Measurements from ENCODE around the gene CEP295NL.
"Not testable (repeated sequence)": the region's sequence is repeated elsewhere in the genome, so short reads cannot be mapped to it uniquely, and the experiment has no call there.

DNA sequence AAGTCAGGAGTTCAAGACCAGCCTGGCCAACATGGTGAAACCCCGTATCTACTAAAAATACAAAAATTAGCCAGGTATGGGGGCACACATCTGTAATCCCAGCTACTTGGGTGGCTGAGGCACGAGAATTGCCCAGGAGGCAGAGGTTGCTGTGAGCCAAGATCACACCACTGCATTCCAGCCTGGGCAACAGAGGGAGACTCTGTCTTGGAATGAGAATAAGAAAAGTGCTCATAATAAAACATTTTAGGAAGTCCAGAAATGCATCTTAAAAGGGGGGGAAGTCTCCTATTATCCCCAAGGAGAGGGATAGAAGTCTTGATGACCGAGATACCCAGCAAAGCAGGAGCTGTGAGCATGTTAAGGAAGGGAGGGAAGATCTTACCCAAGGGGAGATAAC is 36.0 kb downstream of the CEP295NL start:
- TF ChIP-seq CTCF, POLR2A (IDR thresholded peaks at IDR 0.05): not testable (repeated sequence)
